GM23338 (cell line): ENCODE measurements around the gene SYCP2.

Experiments used
- CREB1 ChIP-seq: fragments of 250-450 bp; sonication (Bioruptor Pico); IDR thresholded peaks from 2 replicates; pipeline ENCODE4 v1.5.0; 2020; ENCODE audit warnings: low read depth, mild to moderate bottlenecking, moderate library complexity
- CTCF ChIP-seq, 2 experiments: fragments of 200-600 bp in 1 of 2; sonication (generic) in 1 of 2; conservative IDR thresholded peaks; 2 replicates each; pipeline versions ENCODE4 v1.5.1 to v1.6.1; 2016 to 2017; ENCODE audit warnings: antibody characterized with exemption in 2 of 2, low read depth in 2 of 2, mild to moderate bottlenecking in 2 of 2, moderate library complexity in 1 of 2
- ETS1 ChIP-seq: IDR thresholded peaks from 2 replicates; pipeline ENCODE4 v1.6.1; 2016; ENCODE audit warnings: antibody characterized with exemption
- EZH2 ChIP-seq: fragments of 200-600 bp; sonication (generic); IDR thresholded peaks from one replicate; pipeline ENCODE4 v1.8.0; 2017; ENCODE audit warnings: antibody characterized with exemption, mild to moderate bottlenecking, low read depth; ENCODE audit not compliant: unreplicated experiment
- EZH2phosphoT487 ChIP-seq: fragments of 200-600 bp; sonication (generic); IDR thresholded peaks from one replicate; pipeline ENCODE4 v1.8.1; 2018; ENCODE audit warnings: antibody characterized with exemption; ENCODE audit not compliant: unreplicated experiment
- JUNB ChIP-seq: IDR thresholded peaks from one replicate; pipeline ENCODE4 v1.6.1; 2016; ENCODE audit warnings: antibody characterized with exemption; ENCODE audit not compliant: unreplicated experiment
- NANOG ChIP-seq: IDR thresholded peaks from 2 replicates; pipeline ENCODE4 v1.6.1; 2016; ENCODE audit warnings: antibody characterized with exemption, borderline replicate concordance
- POLR2AphosphoS5 ChIP-seq: IDR thresholded peaks from 2 replicates; pipeline ENCODE4 v1.6.1; 2016; ENCODE audit warnings: antibody characterized with exemption, low read depth
- REST ChIP-seq: IDR thresholded peaks from one replicate; pipeline ENCODE4 v1.6.1; 2018; ENCODE audit warnings: antibody characterized with exemption; ENCODE audit not compliant: unreplicated experiment
- STAT1 ChIP-seq: IDR thresholded peaks from one replicate; pipeline ENCODE4 v1.6.1; 2016; ENCODE audit warnings: antibody characterized with exemption; ENCODE audit not compliant: unreplicated experiment
- ZNF114 ChIP-seq: fragments of 250-450 bp; sonication (Bioruptor Pico); IDR thresholded peaks from 2 replicates; pipeline ENCODE4 v1.5.0; 2020; ENCODE audit warnings: mild to moderate bottlenecking, moderate library complexity
- ZNF331 ChIP-seq: fragments of 250-450 bp; sonication (Bioruptor Pico); IDR thresholded peaks from 2 replicates; pipeline ENCODE4 v1.5.0; 2020; ENCODE audit warnings: low read depth, mild to moderate bottlenecking, moderate library complexity
- ZNF462 ChIP-seq: fragments of 250-450 bp; sonication (Bioruptor Pico); IDR thresholded peaks from 2 replicates; pipeline ENCODE4 v1.5.0; 2020; ENCODE audit warnings: mild to moderate bottlenecking, moderate library complexity

- TF ChIP-seq EZH2 (no peak), REST (no peak), POLR2AphosphoS5 (no peak), CTCF (conservative IDR thresholded peaks at IDR 0.05; ENCODE audit: low read depth in 2 of 2) (no peak), EZH2phosphoT487 (no peak), ZNF114 (CRISPR knock-in tag) (no peak), JUNB (no peak), ZNF331 (no peak), CREB1 (CRISPR knock-in tag) (no peak), ETS1 (no peak), NANOG (no peak), ZNF462 (CRISPR knock-in tag) (no peak), STAT1 (no peak)
Measured at GRCh38 chr20:59825563-59825920, 107.9 kb downstream of the SYCP2 start.
